Sciatic nerve (tissue), 2 donors: Measurements from ENCODE around the gene S100A5. TPM values are rescaled to one million over a fixed set of nuclear protein-coding genes. Genes with fewer than 3 reads are reported as not detected.

ENCODE experiments used
- ATAC-seq: fragments of 200-7000 bp; cut with Tn5 transposase; one replicate; pipeline ENCODE4 v1.9.1; 2020; ENCODE audit warnings: mild to moderate bottlenecking, moderate library complexity
- DNase-seq: peaks from one replicate; pipeline ENCODE4 v3.0.0-alpha.2; 2020; ENCODE audit warnings: low spot score
- intact Hi-C: fragments of 100-400 bp; cut with DNase I; formaldehyde crosslinking; loops from one replicate; pipeline ENCODE4 v1.14.2; 2022
- total RNA-seq: library from RNA; stranded (reverse); fragmentation: NEBNext Ultra II Directional; extraction: Animal tissue kit (Norgen Biotek cat#: 25700); gene quantifications from one replicate; pipeline ENCODE4 v1.2.1, GENCODE V29; 2021
- donor health status: DM: no; HTN: no; CAD: no.
- donor health status: DM: no; HTN: no; CAD: no.

Gene S100A5
- total RNA-seq, 1 donor from 2014 or later: not detected

DNA sequence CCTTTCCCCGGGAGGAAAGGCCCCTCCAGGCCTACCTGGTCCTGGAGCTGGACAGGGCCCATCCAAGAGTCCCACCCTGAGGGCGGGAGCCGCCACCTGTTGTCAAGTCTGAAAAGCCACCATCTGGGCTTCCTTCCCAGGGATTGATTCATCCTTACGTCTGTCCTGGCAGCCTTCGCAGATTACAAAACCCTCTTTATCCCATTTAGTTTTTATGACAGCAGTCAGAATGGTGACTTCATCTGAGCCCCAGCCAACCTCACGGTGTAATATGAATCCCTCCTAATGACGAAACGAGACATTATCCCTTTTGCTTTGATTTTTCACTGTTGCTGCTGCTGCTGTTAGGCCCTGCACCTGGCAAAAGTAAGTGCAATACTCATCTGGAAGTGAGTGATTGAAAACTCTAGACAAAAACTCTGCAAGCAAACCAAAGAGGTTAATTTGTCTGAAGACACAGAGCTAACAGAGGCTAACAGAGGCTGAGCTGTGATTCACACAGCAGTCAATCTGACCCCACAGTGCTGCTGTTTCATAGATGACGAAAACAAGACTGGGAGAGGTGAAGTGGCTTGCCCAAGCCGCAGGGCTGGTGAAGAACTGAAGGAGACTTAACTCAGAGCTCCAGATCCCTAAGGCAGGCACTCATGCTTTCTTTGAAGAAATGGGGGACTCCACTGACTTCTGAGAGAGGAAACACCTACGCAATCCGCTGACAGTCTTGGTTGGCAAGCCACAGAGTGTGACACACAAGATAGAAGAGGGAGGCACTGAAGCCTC, 50.3 kb downstream of the S100A5 start:
- intact Hi-C loops: loop anchor here (5.0 kb wide), 1 partner anchor 138 kb away; no protein-coding TSS in a partner anchor
- DNase-seq: peak; percentile 79
- peak; percentile 94 for ATAC-seq

DNA sequence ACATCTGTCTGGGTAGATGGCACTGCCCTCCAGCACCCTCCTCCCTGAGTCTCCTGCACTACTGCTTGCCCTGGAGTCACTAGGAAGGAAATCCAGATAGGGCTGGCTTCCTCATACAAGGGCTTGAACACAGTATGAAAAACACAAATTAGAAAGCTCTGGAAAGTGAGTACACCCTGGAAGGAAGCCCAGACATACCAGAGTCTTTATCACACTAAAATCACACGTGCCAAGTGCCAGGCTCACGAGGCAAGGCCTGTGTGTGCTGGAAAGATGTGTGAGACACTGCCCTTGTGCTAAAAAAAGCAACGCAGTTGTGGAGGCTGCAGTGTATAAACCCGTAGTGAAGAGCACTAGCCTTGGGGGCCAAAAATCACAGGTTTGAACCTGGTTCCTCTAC, 52.0 kb downstream of the S100A5 start:
- DNase-seq: no peak
- no peak for ATAC-seq
- intact Hi-C loops: no loop called here

DNA sequence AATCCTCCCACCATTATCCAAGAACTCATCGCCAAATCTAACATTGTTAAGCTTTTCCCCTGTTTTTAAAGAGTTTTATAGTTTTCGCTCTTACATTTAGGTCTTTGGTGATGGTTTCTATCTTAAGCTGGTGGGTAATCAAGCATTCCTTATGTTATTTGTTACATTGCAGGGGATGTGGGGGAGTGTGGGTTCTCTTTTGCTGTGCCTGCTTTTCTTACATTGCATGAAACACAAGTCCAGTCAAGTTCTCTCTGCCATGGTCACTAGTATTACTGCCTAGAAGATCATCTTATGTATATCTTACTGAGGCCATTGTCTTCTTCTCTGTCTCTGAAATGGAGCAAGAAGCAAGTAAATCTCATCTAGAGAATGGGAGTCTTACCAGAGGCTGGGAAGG, 53.0 kb downstream of the S100A5 start:
- no peak for ATAC-seq
- intact Hi-C loops: no loop called here
- no peak for DNase-seq

Other genes with a start within 250 kb of the S100A5 start
- not detected for gene PGLYRP3, start 228.0 kb downstream of the S100A5 start, total RNA-seq
- gene PGLYRP4, start 192.1 kb downstream of the S100A5 start, total RNA-seq: not detected
- gene S100A9, start 183.1 kb downstream of the S100A5 start, total RNA-seq: 225 TPM
- gene S100A12, start 165.3 kb downstream of the S100A5 start, total RNA-seq: 15.3 TPM
- gene S100A8, start 149.9 kb downstream of the S100A5 start, total RNA-seq: 192 TPM
- gene S100A7A, start 124.4 kb downstream of the S100A5 start, total RNA-seq: not detected
- gene S100A7, start 80.3 kb downstream of the S100A5 start, total RNA-seq: 0.85 TPM
- 1,022 TPM for gene S100A6, start 4.9 kb downstream of the S100A5 start, total RNA-seq
- 258 TPM for gene S100A4, start 4.9 kb upstream of the S100A5 start, total RNA-seq
- gene S100A3, start 8.3 kb upstream of the S100A5 start, total RNA-seq: not detected
- gene S100A2, start 24.9 kb upstream of the S100A5 start, total RNA-seq: 3.5 TPM
- gene S100A16, start 72.2 kb upstream of the S100A5 start, total RNA-seq: 58.4 TPM
- 0.49 TPM for gene S100A14, start 75.4 kb upstream of the S100A5 start, total RNA-seq
- gene S100A13, start 86.6 kb upstream of the S100A5 start, total RNA-seq: 112 TPM
- 99.7 TPM for gene S100A1, start 87.5 kb upstream of the S100A5 start, total RNA-seq
- gene CHTOP, start 93.1 kb upstream of the S100A5 start, total RNA-seq: 66.3 TPM
- gene SNAPIN, start 117.8 kb upstream of the S100A5 start, total RNA-seq: 30.2 TPM
- gene ILF2, start 130.1 kb upstream of the S100A5 start, total RNA-seq: 73.5 TPM
- gene NPR1, start 137.8 kb upstream of the S100A5 start, total RNA-seq: 34.1 TPM
- 72.4 TPM for gene INTS3, start 187.1 kb upstream of the S100A5 start, total RNA-seq
- 38.0 TPM for gene SLC27A3, start 234.5 kb upstream of the S100A5 start, total RNA-seq